GM23338 (cell line): Measurements from ENCODE around the gene BID.

Experiments used
- TF ChIP-seq, protein P1 (sequence below), 2 experiments: fragments of 200-600 bp in 1 of 2; sonication (generic) in 1 of 2; conservative IDR thresholded peaks; 2 replicates each; pipeline versions ENCODE4 v1.5.1 to v1.6.1; 2016 to 2017; ENCODE audit warnings: antibody characterized with exemption in 2 of 2, low read depth in 2 of 2, mild to moderate bottlenecking in 2 of 2, moderate library complexity in 1 of 2
- TF ChIP-seq, protein P2 (sequence below): fragments of 250-450 bp; sonication (Bioruptor Pico); IDR thresholded peaks from 2 replicates; pipeline ENCODE4 v1.5.0; 2020; ENCODE audit warnings: mild to moderate bottlenecking, moderate library complexity

DNA sequence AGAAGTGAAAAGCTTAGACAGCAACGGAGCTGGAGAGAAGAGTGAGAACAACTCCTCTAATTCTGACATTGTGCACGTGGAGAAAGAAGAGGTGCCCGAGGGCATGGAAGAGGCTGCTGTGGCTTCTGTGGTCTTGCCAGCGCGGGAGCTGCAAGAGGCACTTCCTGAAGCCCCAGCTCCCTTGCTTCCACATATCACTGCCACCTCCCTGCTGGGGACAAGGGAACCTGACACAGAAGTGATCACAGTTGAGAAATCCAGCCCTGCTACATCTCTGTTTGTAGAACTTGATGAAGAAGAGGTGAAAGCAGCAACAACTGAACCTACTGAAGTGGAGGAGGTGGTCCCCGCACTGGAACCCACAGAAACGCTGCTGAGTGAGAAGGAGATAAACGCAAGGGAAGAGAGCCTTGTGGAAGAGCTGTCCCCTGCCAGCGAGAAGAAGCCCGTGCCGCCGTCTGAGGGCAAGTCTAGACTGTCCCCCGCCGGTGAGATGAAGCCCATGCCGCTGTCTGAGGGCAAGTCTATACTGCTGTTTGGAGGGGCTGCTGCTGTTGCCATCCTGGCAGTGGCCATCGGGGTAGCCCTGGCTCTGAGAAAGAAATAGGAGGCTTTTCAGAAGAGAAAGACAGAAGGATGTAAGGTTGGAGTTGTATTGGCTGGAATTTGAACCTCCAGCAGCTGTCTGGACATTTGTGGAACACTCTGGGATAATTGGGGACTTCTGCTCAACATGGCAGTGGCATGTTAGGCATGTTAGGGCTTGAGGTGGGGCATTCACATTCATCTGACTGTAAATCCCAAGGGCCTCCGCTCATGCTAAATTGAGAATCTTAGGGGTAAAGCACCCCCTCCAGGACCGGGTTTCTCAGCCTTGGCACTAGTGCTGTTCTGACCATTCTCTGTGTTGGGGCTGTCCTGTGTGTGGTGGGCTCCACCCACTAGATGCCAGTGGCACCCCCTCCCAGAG lies 47.1 kb downstream of the BID start:
- TF ChIP-seq, protein P1, sequence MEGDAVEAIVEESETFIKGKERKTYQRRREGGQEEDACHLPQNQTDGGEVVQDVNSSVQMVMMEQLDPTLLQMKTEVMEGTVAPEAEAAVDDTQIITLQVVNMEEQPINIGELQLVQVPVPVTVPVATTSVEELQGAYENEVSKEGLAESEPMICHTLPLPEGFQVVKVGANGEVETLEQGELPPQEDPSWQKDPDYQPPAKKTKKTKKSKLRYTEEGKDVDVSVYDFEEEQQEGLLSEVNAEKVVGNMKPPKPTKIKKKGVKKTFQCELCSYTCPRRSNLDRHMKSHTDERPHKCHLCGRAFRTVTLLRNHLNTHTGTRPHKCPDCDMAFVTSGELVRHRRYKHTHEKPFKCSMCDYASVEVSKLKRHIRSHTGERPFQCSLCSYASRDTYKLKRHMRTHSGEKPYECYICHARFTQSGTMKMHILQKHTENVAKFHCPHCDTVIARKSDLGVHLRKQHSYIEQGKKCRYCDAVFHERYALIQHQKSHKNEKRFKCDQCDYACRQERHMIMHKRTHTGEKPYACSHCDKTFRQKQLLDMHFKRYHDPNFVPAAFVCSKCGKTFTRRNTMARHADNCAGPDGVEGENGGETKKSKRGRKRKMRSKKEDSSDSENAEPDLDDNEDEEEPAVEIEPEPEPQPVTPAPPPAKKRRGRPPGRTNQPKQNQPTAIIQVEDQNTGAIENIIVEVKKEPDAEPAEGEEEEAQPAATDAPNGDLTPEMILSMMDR (conservative IDR thresholded peaks at IDR 0.05; ENCODE audit: low read depth in 2 of 2), result no peak
- TF ChIP-seq, protein P2, sequence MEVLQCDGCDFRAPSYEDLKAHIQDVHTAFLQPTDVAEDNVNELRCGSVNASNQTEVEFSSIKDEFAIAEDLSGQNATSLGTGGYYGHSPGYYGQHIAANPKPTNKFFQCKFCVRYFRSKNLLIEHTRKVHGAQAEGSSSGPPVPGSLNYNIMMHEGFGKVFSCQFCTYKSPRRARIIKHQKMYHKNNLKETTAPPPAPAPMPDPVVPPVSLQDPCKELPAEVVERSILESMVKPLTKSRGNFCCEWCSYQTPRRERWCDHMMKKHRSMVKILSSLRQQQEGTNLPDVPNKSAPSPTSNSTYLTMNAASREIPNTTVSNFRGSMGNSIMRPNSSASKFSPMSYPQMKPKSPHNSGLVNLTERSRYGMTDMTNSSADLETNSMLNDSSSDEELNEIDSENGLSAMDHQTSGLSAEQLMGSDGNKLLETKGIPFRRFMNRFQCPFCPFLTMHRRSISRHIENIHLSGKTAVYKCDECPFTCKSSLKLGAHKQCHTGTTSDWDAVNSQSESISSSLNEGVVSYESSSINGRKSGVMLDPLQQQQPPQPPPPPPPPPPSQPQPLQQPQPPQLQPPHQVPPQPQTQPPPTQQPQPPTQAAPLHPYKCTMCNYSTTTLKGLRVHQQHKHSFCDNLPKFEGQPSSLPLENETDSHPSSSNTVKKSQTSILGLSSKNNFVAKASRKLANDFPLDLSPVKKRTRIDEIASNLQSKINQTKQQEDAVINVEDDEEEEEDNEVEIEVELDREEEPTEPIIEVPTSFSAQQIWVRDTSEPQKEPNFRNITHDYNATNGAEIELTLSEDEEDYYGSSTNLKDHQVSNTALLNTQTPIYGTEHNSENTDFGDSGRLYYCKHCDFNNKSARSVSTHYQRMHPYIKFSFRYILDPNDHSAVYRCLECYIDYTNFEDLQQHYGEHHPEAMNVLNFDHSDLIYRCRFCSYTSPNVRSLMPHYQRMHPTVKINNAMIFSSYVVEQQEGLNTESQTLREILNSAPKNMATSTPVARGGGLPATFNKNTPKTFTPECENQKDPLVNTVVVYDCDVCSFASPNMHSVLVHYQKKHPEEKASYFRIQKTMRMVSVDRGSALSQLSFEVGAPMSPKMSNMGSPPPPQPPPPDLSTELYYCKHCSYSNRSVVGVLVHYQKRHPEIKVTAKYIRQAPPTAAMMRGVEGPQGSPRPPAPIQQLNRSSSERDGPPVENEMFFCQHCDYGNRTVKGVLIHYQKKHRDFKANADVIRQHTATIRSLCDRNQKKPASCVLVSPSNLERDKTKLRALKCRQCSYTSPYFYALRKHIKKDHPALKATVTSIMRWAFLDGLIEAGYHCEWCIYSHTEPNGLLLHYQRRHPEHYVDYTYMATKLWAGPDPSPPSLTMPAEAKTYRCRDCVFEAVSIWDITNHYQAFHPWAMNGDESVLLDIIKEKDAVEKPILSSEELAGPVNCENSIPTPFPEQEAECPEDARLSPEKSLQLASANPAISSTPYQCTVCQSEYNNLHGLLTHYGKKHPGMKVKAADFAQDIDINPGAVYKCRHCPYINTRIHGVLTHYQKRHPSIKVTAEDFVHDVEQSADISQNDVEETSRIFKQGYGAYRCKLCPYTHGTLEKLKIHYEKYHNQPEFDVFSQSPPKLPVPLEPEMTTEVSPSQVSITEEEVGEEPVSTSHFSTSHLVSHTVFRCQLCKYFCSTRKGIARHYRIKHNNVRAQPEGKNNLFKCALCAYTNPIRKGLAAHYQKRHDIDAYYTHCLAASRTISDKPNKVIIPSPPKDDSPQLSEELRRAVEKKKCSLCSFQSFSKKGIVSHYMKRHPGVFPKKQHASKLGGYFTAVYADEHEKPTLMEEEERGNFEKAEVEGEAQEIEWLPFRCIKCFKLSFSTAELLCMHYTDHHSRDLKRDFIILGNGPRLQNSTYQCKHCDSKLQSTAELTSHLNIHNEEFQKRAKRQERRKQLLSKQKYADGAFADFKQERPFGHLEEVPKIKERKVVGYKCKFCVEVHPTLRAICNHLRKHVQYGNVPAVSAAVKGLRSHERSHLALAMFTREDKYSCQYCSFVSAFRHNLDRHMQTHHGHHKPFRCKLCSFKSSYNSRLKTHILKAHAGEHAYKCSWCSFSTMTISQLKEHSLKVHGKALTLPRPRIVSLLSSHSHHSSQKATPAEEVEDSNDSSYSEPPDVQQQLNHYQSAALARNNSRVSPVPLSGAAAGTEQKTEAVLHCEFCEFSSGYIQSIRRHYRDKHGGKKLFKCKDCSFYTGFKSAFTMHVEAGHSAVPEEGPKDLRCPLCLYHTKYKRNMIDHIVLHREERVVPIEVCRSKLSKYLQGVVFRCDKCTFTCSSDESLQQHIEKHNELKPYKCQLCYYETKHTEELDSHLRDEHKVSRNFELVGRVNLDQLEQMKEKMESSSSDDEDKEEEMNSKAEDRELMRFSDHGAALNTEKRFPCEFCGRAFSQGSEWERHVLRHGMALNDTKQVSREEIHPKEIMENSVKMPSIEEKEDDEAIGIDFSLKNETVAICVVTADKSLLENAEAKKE (CRISPR knock-in tag), result no peak
